Calu3 (cell line): Measurements from ENCODE around the gene ANKRD30A. TPM values are rescaled to one million over a fixed set of nuclear protein-coding genes. Genes with fewer than 3 reads are reported as not detected.
A peak's percentile ranks its signal among the peaks of the same experiment; 100 is the strongest.
"Not testable (repeated sequence)": the region's sequence is repeated elsewhere in the genome, so short reads cannot be mapped to it uniquely, and the experiment has no call there.

ENCODE experiments used
- BruUV-seq: library from RNA; stranded (reverse); fragments of 400-500 nt; replicated peaks from 2 replicates; lab custom pipeline; 2021; lab: Mats Ljungman, UMichigan
- CTCF ChIA-PET: fragments of 300-600 bp; sonication (Branson Sonifier 250); formaldehyde crosslinking; loops from one replicate; lab custom pipeline; 2022; ENCODE audit warnings: antibody characterized with exemption; lab: Charles Lee
- DNase-seq: peaks from one replicate; pipeline ENCODE4 v3.0.0; 2022
- H3K27ac Mint-ChIP-seq: one replicate; pipeline ENCODE4 v1.8.0; 2022; ENCODE audit warnings: mixed read lengths; ENCODE audit not compliant: unreplicated experiment
- H3K27me3 Mint-ChIP-seq: one replicate; pipeline ENCODE4 v1.8.0; 2022; ENCODE audit warnings: mixed read lengths; ENCODE audit not compliant: unreplicated experiment
- H3K36me3 Mint-ChIP-seq: one replicate; pipeline ENCODE4 v1.8.0; 2022; ENCODE audit warnings: mild to moderate bottlenecking, moderate library complexity, mixed read lengths; ENCODE audit not compliant: insufficient read depth, unreplicated experiment
- H3K4me1 Mint-ChIP-seq: one replicate; pipeline ENCODE4 v1.8.0; 2022; ENCODE audit warnings: mild to moderate bottlenecking, low read depth, mixed read lengths; ENCODE audit not compliant: unreplicated experiment
- H3K4me3 Mint-ChIP-seq: one replicate; pipeline ENCODE4 v1.8.0; 2022; ENCODE audit warnings: mild to moderate bottlenecking, low read depth, moderate library complexity, mixed read lengths; ENCODE audit not compliant: unreplicated experiment
- H3K9me3 Mint-ChIP-seq: one replicate; pipeline ENCODE4 v1.8.0; 2022; ENCODE audit warnings: low read depth, mixed read lengths; ENCODE audit not compliant: unreplicated experiment
- intact Hi-C: fragments of 100-400 bp; cut with micrococcal nuclease; formaldehyde crosslinking; loops from one replicate; pipeline ENCODE4 v1.10.0; 2022; ENCODE audit not compliant: unreplicated experiment
- total RNA-seq: library from RNA; stranded (reverse); gene quantifications from 2 replicates; pipeline ENCODE4 v1.2.3, GENCODE V29; 2022
- TF ChIP-seq, protein P1 (sequence below): fragments of 200-600 bp; IDR thresholded peaks from one replicate; pipeline ENCODE4 v1.8.0; 2022; ENCODE audit warnings: antibody characterized with exemption; ENCODE audit not compliant: unreplicated experiment

ANKRD30A gene
- total RNA-seq, 1 experiment from 2014 or later = not detected

GRCh38 chr10:37109000-37109399 lies 16.4 kb upstream of the ANKRD30A start:
- H3K4me1 Mint-ChIP-seq = no peaks in the 10 kb centered on the region
- H3K4me3 Mint-ChIP-seq = no peak overlapping the region
- BruUV-seq = no TSS peak
- CTCF ChIA-PET = interaction anchor here (0.6 kb wide), 1 partner anchor 923 kb away, joined by 5 read pairs; no protein-coding TSS in a partner anchor
- H3K27me3 Mint-ChIP-seq = no peaks in the 10 kb centered on the region
- H3K9me3 Mint-ChIP-seq = peaks cover 8% of the 10 kb centered on the region
- H3K36me3 Mint-ChIP-seq = no peaks in the 10 kb centered on the region
- no peak overlapping the region for H3K27ac Mint-ChIP-seq
- DNase-seq = no peak
- intact Hi-C loops = no loop called here
- TF ChIP-seq, protein P1, sequence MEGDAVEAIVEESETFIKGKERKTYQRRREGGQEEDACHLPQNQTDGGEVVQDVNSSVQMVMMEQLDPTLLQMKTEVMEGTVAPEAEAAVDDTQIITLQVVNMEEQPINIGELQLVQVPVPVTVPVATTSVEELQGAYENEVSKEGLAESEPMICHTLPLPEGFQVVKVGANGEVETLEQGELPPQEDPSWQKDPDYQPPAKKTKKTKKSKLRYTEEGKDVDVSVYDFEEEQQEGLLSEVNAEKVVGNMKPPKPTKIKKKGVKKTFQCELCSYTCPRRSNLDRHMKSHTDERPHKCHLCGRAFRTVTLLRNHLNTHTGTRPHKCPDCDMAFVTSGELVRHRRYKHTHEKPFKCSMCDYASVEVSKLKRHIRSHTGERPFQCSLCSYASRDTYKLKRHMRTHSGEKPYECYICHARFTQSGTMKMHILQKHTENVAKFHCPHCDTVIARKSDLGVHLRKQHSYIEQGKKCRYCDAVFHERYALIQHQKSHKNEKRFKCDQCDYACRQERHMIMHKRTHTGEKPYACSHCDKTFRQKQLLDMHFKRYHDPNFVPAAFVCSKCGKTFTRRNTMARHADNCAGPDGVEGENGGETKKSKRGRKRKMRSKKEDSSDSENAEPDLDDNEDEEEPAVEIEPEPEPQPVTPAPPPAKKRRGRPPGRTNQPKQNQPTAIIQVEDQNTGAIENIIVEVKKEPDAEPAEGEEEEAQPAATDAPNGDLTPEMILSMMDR = no peak

GRCh38 chr10:37124532-37124931 lies 866 bp upstream of the ANKRD30A start:
- TF ChIP-seq, protein P1 = no peak
- Mint-ChIP-seq H3K27ac (no peak overlapping the region), H3K9me3 (no peaks in the 10 kb centered on the region), H3K36me3 (no peaks in the 10 kb centered on the region), H3K27me3 (no peaks in the 10 kb centered on the region), H3K4me1 (no peaks in the 10 kb centered on the region), H3K4me3 (no peak overlapping the region)
- intact Hi-C loops = no loop called here
- CTCF ChIA-PET = no interaction called here
- DNase-seq = no peak
- no TSS peak for BruUV-seq

GRCh38 chr10:37125921-37126320 lies 523 bp downstream of the ANKRD30A start:
- BruUV-seq = no TSS peak
- intact Hi-C loops = no loop called here
- TF ChIP-seq, protein P1 = no peak
- Mint-ChIP-seq H3K4me3 (no peak overlapping the region), H3K4me1 (no peaks in the 10 kb centered on the region), H3K36me3 (no peaks in the 10 kb centered on the region), H3K27me3 (no peaks in the 10 kb centered on the region), H3K9me3 (no peaks in the 10 kb centered on the region), H3K27ac (no peak overlapping the region)
- DNase-seq = no peak
- CTCF ChIA-PET = interaction anchor here (0.7 kb wide), 1 partner anchor 307 kb away, joined by 7 read pairs; no protein-coding TSS in a partner anchor

- CTCF ChIA-PET = no interaction called here
- DNase-seq = peak; percentile 16
- Mint-ChIP-seq H3K4me1 (no peaks in the 10 kb centered on the region), H3K9me3 (peaks cover 8% of the 10 kb centered on the region), H3K27ac (no peak overlapping the region), H3K36me3 (no peaks in the 10 kb centered on the region), H3K27me3 (no peaks in the 10 kb centered on the region), H3K4me3 (no peak overlapping the region)
- no TSS peak for BruUV-seq
- intact Hi-C loops = loop anchor here (10.0 kb wide), 1 partner anchor 118 kb away; no protein-coding TSS in a partner anchor
- TF ChIP-seq, protein P1 = no peak
Observed at GRCh38 chr10:37146443-37146842, 21.0 kb downstream of the ANKRD30A start.

DNA sequence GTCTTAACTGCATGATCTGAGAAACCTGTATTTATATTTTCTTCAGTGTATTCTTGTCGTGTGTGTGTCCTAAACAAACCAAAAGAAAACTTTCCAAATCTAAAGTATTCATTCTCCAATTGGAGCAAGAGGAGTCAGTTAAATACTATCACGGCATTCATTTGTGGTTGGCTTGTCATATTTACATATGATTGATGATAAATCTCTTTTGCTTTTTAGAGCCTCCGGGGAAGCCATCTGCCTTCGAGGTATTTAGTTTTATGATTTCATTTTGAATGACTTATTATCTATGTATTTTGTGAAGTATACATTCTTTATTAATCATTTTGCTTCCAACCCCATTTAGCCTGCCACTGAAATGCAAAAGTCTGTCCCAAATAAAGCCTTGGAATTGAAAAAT lies 37.0 kb downstream of the ANKRD30A start:
- H3K36me3 Mint-ChIP-seq, intact Hi-C loops, H3K9me3 Mint-ChIP-seq, H3K4me1 Mint-ChIP-seq, H3K27me3 Mint-ChIP-seq, CTCF ChIA-PET, DNase-seq, H3K27ac Mint-ChIP-seq, BruUV-seq, H3K4me3 Mint-ChIP-seq: not testable (repeated sequence)

DNA sequence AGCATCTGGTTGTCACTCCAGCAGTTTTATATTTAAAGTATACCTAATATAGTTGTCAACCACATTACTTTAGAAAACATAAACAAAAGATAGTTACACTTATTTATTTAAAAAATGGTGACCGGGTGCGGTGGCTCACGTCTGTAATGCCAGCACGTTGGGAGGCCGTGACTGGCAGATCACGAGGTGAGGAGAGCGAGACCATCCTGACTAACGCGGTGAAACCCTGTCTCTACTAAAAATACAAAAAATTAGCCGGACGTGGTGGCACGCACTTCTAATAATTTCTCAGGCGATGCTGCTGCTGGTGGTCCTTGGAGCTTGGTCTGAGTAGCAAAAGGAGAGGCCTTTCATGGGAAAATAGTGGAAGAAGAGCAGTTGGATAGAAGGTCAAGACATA lies 46.5 kb downstream of the ANKRD30A start:
- intact Hi-C loops, DNase-seq, H3K27me3 Mint-ChIP-seq, CTCF ChIA-PET, H3K27ac Mint-ChIP-seq, H3K4me3 Mint-ChIP-seq, H3K36me3 Mint-ChIP-seq, H3K4me1 Mint-ChIP-seq, H3K9me3 Mint-ChIP-seq, BruUV-seq: not testable (repeated sequence)

GRCh38 chr10:37178296-37178695 lies 52.9 kb downstream of the ANKRD30A start:
- H3K4me1 Mint-ChIP-seq = not testable (repeated sequence)

More at GRCh38 chr10:37178296-37178695, 52.9 kb downstream of the ANKRD30A start:
- H3K36me3 Mint-ChIP-seq, H3K27ac Mint-ChIP-seq, H3K9me3 Mint-ChIP-seq, DNase-seq, intact Hi-C loops, H3K4me3 Mint-ChIP-seq, BruUV-seq, CTCF ChIA-PET, H3K27me3 Mint-ChIP-seq: not testable (repeated sequence)
